Thyroid gland (tissue), 4 donors: ENCODE data around the gene FIBCD1. TPM values are rescaled to one million over a fixed set of nuclear protein-coding genes. Genes with fewer than 3 reads are reported as not detected.

Experiments used
- DNase-seq, 2 donors: peaks; one replicate each; pipeline ENCODE4 v3.0.0-alpha.2; 2019
- H3K27ac ChIP-seq, 3 donors: fragments of 200-600 bp; sonication (generic); 1 replicate in 2 of 3; 2 replicates in 1 of 3; pipeline ENCODE4 v1.5.1; 2016 to 2019; ENCODE audit warnings: mild to moderate bottlenecking in 1 of 3, moderate library complexity in 1 of 3
- H3K27me3 ChIP-seq: fragments of 200-600 bp; sonication (generic); one replicate; pipeline ENCODE4 v1.5.1; 2019
- H3K36me3 ChIP-seq, 2 donors: fragments of 200-600 bp; sonication (generic); one replicate each; pipeline ENCODE4 v1.5.1; 2016 to 2019
- H3K4me1 ChIP-seq, 2 donors: fragments of 200-600 bp; sonication (generic); one replicate each; pipeline ENCODE4 v1.5.1; 2017 to 2019
- H3K4me3 ChIP-seq, 3 donors: fragments of 200-600 bp; sonication (generic); replicated peaks in 1 of 3; 1 replicate in 2 of 3; 2 replicates in 1 of 3; pipeline ENCODE4 v1.5.1; 2016; ENCODE audit warnings: mild to moderate bottlenecking in 1 of 3
- H3K9me3 ChIP-seq: fragments of 200-600 bp; sonication (generic); one replicate; pipeline ENCODE4 v1.5.1; 2017
- CTCF ChIP-seq, 6 experiments: fragments of 200-600 bp in 3 of 6; fragments of 450-650 bp in 3 of 6; sonication (generic) in 3 of 6; IDR thresholded peaks; one replicate each; pipeline ENCODE4 v1.5.1; 2016 to 2019; ENCODE audit warnings: antibody characterized with exemption in 6 of 6, mild to moderate bottlenecking in 2 of 6, inconsistent platforms in 1 of 6, moderate library complexity in 1 of 6
- POLR2A ChIP-seq, 2 donors: fragments of 450-650 bp; IDR thresholded peaks; one replicate each; pipeline ENCODE4 v1.6.1; 2017; ENCODE audit warnings: antibody characterized with exemption in 2 of 2, mild to moderate bottlenecking in 2 of 2, moderate library complexity in 1 of 2
- WGBS, 2 donors: methylation state at CpG; one replicate each; pipeline ENCODE4 v1.1.5; 2017; 5-methylcytosine and 5-hydroxymethylcytosine counted together
- intact Hi-C: fragments of 100-400 bp; cut with DNase I; formaldehyde crosslinking; loops from one replicate; pipeline ENCODE4 v1.15.1; 2023
- total RNA-seq, 4 donors: library from RNA; depleted of rRNA; stranded (reverse); fragments of >200 nt; gene quantifications; one replicate each; pipeline ENCODE4 v1.2.3, GENCODE V29; 2016

Gene FIBCD1
- total RNA-seq, 4 donors from 2014 or later, result 0.11 to 0.13 TPM; not detected in 2

GRCh38 chr9:130870491-130871381 lies 68.3 kb downstream of the FIBCD1 start:
- peak; percentile 82 to 86 for DNase-seq
- TF ChIP-seq CTCF (IDR thresholded peaks at IDR 0.05), result no peak
- TF ChIP-seq POLR2A (IDR thresholded peaks at IDR 0.05), result no peak
- intact Hi-C loops, result no loop called here
- H3K27me3 ChIP-seq, result no peaks in the 10 kb centered on the region
- H3K36me3 ChIP-seq, result peaks cover 35% of the 10 kb centered on the region in 2 donors
- H3K27ac ChIP-seq, result peak overlapping the region; percentile 67 to 75 (median 72)
- peaks cover 33 to 48% of the 10 kb centered on the region in 2 donors for H3K4me1 ChIP-seq
- H3K9me3 ChIP-seq, result no peaks in the 10 kb centered on the region
- no peak overlapping the region for H3K4me3 ChIP-seq
- 45 to 66% methylated on average over 17 of the region's 17 CpGs for WGBS, 2 donors

- no peaks in the 10 kb centered on the region for H3K27me3 ChIP-seq
- peaks cover 22 to 25% of the 10 kb centered on the region in 2 donors for H3K36me3 ChIP-seq
- no peak overlapping the region for H3K4me3 ChIP-seq
- WGBS, 2 donors, result 78 to 80% methylated on average over 8 of the region's 8 CpGs
- H3K4me1 ChIP-seq, result peaks cover 33 to 48% of the 10 kb centered on the region in 2 donors
- H3K9me3 ChIP-seq, result no peaks in the 10 kb centered on the region
- DNase-seq, result peak; percentile 79 to 87
- H3K27ac ChIP-seq, result peak overlapping the region; percentile 4 to 75 (median 43)
- TF ChIP-seq POLR2A (IDR thresholded peaks at IDR 0.05), result no peak
- TF ChIP-seq CTCF (IDR thresholded peaks at IDR 0.05), result no peak
- intact Hi-C loops, result loop anchor here (5.0 to 10.0 kb wide), 2 partner anchors 73 to 176 kb away; no protein-coding TSS in a partner anchor
These were observed 69.8 kb downstream of the FIBCD1 start for GRCh38 chr9:130869250-130869649.

GRCh38 chr9:130868230-130868629 lies 70.8 kb downstream of the FIBCD1 start:
- Histone ChIP-seq H3K27ac (no peak overlapping the region), H3K27me3 (no peaks in the 10 kb centered on the region), H3K4me3 (no peak overlapping the region), H3K36me3 (peaks cover 13 to 14% of the 10 kb centered on the region in 2 donors), H3K4me1 (peaks cover 33 to 51% of the 10 kb centered on the region in 2 donors), H3K9me3 (no peaks in the 10 kb centered on the region)
- TF ChIP-seq POLR2A (IDR thresholded peaks at IDR 0.05), result no peak
- TF ChIP-seq CTCF (IDR thresholded peaks at IDR 0.05), result no peak
- intact Hi-C loops, result loop anchor here (5.0 to 10.0 kb wide), 2 partner anchors 74 to 177 kb away; no protein-coding TSS in a partner anchor
- 80 to 97% methylated on average over 3 of the region's 3 CpGs for WGBS, 2 donors
- DNase-seq, result no peak

GRCh38 chr9:130867556-130867955 lies 71.5 kb downstream of the FIBCD1 start:
- Histone ChIP-seq H3K9me3 (no peaks in the 10 kb centered on the region), H3K4me1 (peaks cover 28 to 45% of the 10 kb centered on the region in 2 donors), H3K36me3 (peaks cover 9 to 15% of the 10 kb centered on the region in 2 donors), H3K27ac (no peak overlapping the region), H3K27me3 (no peaks in the 10 kb centered on the region), H3K4me3 (no peak overlapping the region)
- TF ChIP-seq POLR2A (IDR thresholded peaks at IDR 0.05), result no peak
- TF ChIP-seq CTCF (IDR thresholded peaks at IDR 0.05), result no peak
- 92 to 95% methylated on average over 9 of the region's 9 CpGs for WGBS, 2 donors
- DNase-seq, result no peak
- intact Hi-C loops, result loop anchor here (5.0 to 10.0 kb wide), 2 partner anchors 75 to 177 kb away; no protein-coding TSS in a partner anchor
